ENCODE measurements around the gene AIP.

The AIP gene

GRCh38 chr11:67525275-67525976 lies 42.6 kb downstream of the AIP start:
- no peak for DNase-seq (ENCODE audit: low read depth)
- no peak overlapping the region for H3K4me3 ChIP-seq (ENCODE audit: low read length)
- TF ChIP-seq CTCF (conservative IDR thresholded peaks at IDR 0.05; ENCODE audit: low read length) = no peak

GRCh38 chr11:67528376-67528775 lies 45.5 kb downstream of the AIP start:
- no peak overlapping the region for H3K4me3 ChIP-seq (ENCODE audit: low read length)
- TF ChIP-seq CTCF (conservative IDR thresholded peaks at IDR 0.05; ENCODE audit: low read length) = no peak
- no peak for DNase-seq (ENCODE audit: low read depth)

- TF ChIP-seq CTCF (conservative IDR thresholded peaks at IDR 0.05; ENCODE audit: low read length) = no peak
- peak; percentile 17 for DNase-seq (ENCODE audit: low read depth)
- H3K4me3 ChIP-seq (ENCODE audit: low read length) = no peak overlapping the region
These were observed 47.4 kb downstream of the AIP start for GRCh38 chr11:67530282-67530592.

GRCh38 chr11:67532889-67533288 lies 50.1 kb downstream of the AIP start:
- DNase-seq (ENCODE audit: low read depth) = no peak
- H3K4me3 ChIP-seq (ENCODE audit: low read length) = no peak overlapping the region
- TF ChIP-seq CTCF (conservative IDR thresholded peaks at IDR 0.05; ENCODE audit: low read length) = no peak

GRCh38 chr11:67534070-67534679 lies 51.3 kb downstream of the AIP start:
- TF ChIP-seq CTCF (conservative IDR thresholded peaks at IDR 0.05; ENCODE audit: low read length) = no peak
- no peak overlapping the region for H3K4me3 ChIP-seq (ENCODE audit: low read length)
- DNase-seq (ENCODE audit: low read depth) = no peak

- TF ChIP-seq CTCF (conservative IDR thresholded peaks at IDR 0.05; ENCODE audit: low read length) = no peak
- DNase-seq (ENCODE audit: low read depth) = no peak
- H3K4me3 ChIP-seq (ENCODE audit: low read length) = no peak overlapping the region
These were observed 52.7 kb downstream of the AIP start for GRCh38 chr11:67535561-67535960.

- no peak for DNase-seq (ENCODE audit: low read depth)
- no peak overlapping the region for H3K4me3 ChIP-seq (ENCODE audit: low read length)
- TF ChIP-seq CTCF (conservative IDR thresholded peaks at IDR 0.05; ENCODE audit: low read length) = no peak
These were observed 55.5 kb downstream of the AIP start for GRCh38 chr11:67538306-67538705.
